Endothelial cell of umbilical vein (primary cell): ENCODE measurements around the gene SPIRE1. TPM values are rescaled to one million over a fixed set of nuclear protein-coding genes. Genes with fewer than 3 reads are reported as not detected.

ENCODE experiments used
- BruUV-seq: library from RNA; stranded (reverse); fragments of 400-500 nt; replicated peaks from 2 replicates; lab custom pipeline; 2021; lab: Mats Ljungman, UMichigan
- CTCF ChIA-PET: fragments of 300-600, 350-600 bp; sonication (Branson Sonifier 250); formaldehyde crosslinking; loops from one replicate; lab custom pipeline; 2021; ENCODE audit warnings: antibody characterized with exemption, inconsistent platforms; lab: Charles Lee
- POLR2A ChIA-PET: fragments of 300-600, 350-600 bp; sonication (Branson Sonifier 250); formaldehyde crosslinking; loops from one replicate; lab custom pipeline; 2021; ENCODE audit warnings: antibody characterized with exemption, inconsistent platforms; lab: Charles Lee
- DNase-seq: peaks from one replicate; pipeline ENCODE4 v3.0.0-alpha.2; 2011; ENCODE audit warnings: low read depth, low spot score
- FAIRE-seq: peaks from 2 replicates; lab custom pipeline; 2011; peaks lifted over from hg19 to GRCh38; lab: Jason Lieb, UNC
- H2AFZ ChIP-seq: 2 replicates; pipeline ENCODE4 v1.6.0; 2012; ENCODE audit warnings: low read depth, low read length, control low read depth, inconsistent platforms
- H3K27ac ChIP-seq: 2 replicates; pipeline ENCODE4 v1.5.1; 2011; ENCODE audit warnings: low read depth, mild to moderate bottlenecking, control low read depth, low read length, moderate library complexity; ENCODE audit not compliant: insufficient read depth
- H3K27me3 ChIP-seq, 2 experiments: 2 replicates each; pipeline versions ENCODE4 v1.6.0 to v1.6.1; 2011; ENCODE audit warnings: low read length in 2 of 2, mixed read lengths in 1 of 2; ENCODE audit not compliant: control insufficient read depth in 2 of 2, insufficient read depth in 2 of 2
- H3K36me3 ChIP-seq, 2 experiments: 2 replicates in 1 of 2; 3 replicates in 1 of 2; pipeline ENCODE4 v1.5.1; 2011; ENCODE audit warnings: low read length in 2 of 2, mild to moderate bottlenecking in 1 of 2, moderate library complexity in 1 of 2; ENCODE audit not compliant: control insufficient read depth in 2 of 2, insufficient read depth in 2 of 2; ENCODE audit errors: extremely low read depth in 1 of 2
- H3K4me1 ChIP-seq: 3 replicates; pipeline ENCODE4 v1.5.1; 2011; ENCODE audit warnings: mild to moderate bottlenecking, low read length; ENCODE audit not compliant: control insufficient read depth, insufficient read depth; ENCODE audit errors: extremely low read depth
- H3K4me2 ChIP-seq: 2 replicates; pipeline ENCODE4 v1.6.1; 2011; ENCODE audit warnings: low read length, control low read depth, mixed read lengths; ENCODE audit not compliant: insufficient read depth
- H3K4me3 ChIP-seq, 3 experiments: fragments of 200-600 bp in 1 of 3; sonication (generic), shearing (Covaris generic) in 1 of 3; replicated peaks in 1 of 3; 2 replicates each; pipeline ENCODE4 v1.5.1; 2011 to 2016; ENCODE audit warnings: control low read depth in 3 of 3, low read length in 3 of 3, mild to moderate bottlenecking in 2 of 3, inconsistent platforms in 1 of 3, low read depth in 1 of 3, moderate library complexity in 1 of 3; ENCODE audit not compliant: insufficient read depth in 1 of 3
- H3K79me2 ChIP-seq: 2 replicates; pipeline ENCODE4 v1.6.0; 2012; ENCODE audit warnings: low read length, inconsistent platforms; ENCODE audit not compliant: control insufficient read depth, insufficient read depth
- H3K9ac ChIP-seq: replicated peaks from 2 replicates; pipeline ENCODE3; 2011; ENCODE audit warnings: low read length, control low read depth; ENCODE audit not compliant: insufficient read depth; ENCODE audit errors: extremely low read depth
- H3K9me1 ChIP-seq: replicated peaks from 3 replicates; pipeline ENCODE4 v1.6.0; 2011; ENCODE audit warnings: mild to moderate bottlenecking, low read length; ENCODE audit not compliant: control insufficient read depth, insufficient read depth; ENCODE audit errors: extremely low read depth
- H3K9me3 ChIP-seq: replicated peaks from 2 replicates; pipeline ENCODE4 v1.5.1; 2012; ENCODE audit warnings: low read length, inconsistent platforms; ENCODE audit not compliant: control insufficient read depth, insufficient read depth
- H4K20me1 ChIP-seq: replicated peaks from 2 replicates; pipeline ENCODE3; 2011; ENCODE audit warnings: mild to moderate bottlenecking, low read length; ENCODE audit not compliant: control insufficient read depth, insufficient read depth; ENCODE audit errors: extremely low read depth
- CTCF ChIP-seq, 2 donors: IDR thresholded peaks; 1 replicate in 1 of 2; 2 replicates in 1 of 2; pipeline ENCODE4 v1.5.1; 2011; ENCODE audit warnings: low read length in 2 of 2, mild to moderate bottlenecking in 2 of 2, moderate library complexity in 2 of 2, control low read depth in 1 of 2, inconsistent platforms in 1 of 2, low read depth in 1 of 2; ENCODE audit not compliant: insufficient read depth in 1 of 2; ENCODE audit errors: extremely low read depth in 1 of 2
- EZH2 ChIP-seq: IDR thresholded peaks from 2 replicates; pipeline ENCODE4 v1.6.1; 2012; ENCODE audit warnings: borderline replicate concordance, low read depth, mild to moderate bottlenecking, moderate library complexity, low read length, inconsistent platforms; ENCODE audit not compliant: severe bottlenecking
- FOS ChIP-seq: IDR thresholded peaks from 2 replicates; pipeline ENCODE4 v1.6.1; 2011; ENCODE audit warnings: mild to moderate bottlenecking, low read length, moderate library complexity, borderline replicate concordance; ENCODE audit not compliant: insufficient read depth
- GATA2 ChIP-seq: IDR thresholded peaks from 2 replicates; pipeline ENCODE4 v1.7.0; 2011; ENCODE audit warnings: low read depth, mild to moderate bottlenecking, moderate library complexity, mixed read lengths, low read length; ENCODE audit not compliant: insufficient read length, insufficient read depth
- JUN ChIP-seq: IDR thresholded peaks from 2 replicates; pipeline ENCODE4 v1.6.1; 2011; ENCODE audit warnings: borderline replicate concordance, low read depth; ENCODE audit not compliant: insufficient read length, insufficient read depth
- MAX ChIP-seq: IDR thresholded peaks from 2 replicates; pipeline ENCODE4 v1.6.1; 2011; ENCODE audit not compliant: insufficient read depth, insufficient read length
- MYC ChIP-seq: IDR thresholded peaks from one replicate; pipeline ENCODE4 v1.6.1; 2011; ENCODE audit warnings: mild to moderate bottlenecking, low read depth, low read length
- POLR2A ChIP-seq: IDR thresholded peaks from 2 replicates; pipeline ENCODE4 v1.6.1; 2012; ENCODE audit warnings: low read depth, mild to moderate bottlenecking, control low read depth, low read length
- POLR2AphosphoS5 ChIP-seq: IDR thresholded peaks from 2 replicates; pipeline ENCODE4 v1.6.1; 2012; ENCODE audit warnings: low read depth, mild to moderate bottlenecking, control low read depth, low read length, moderate library complexity; ENCODE audit not compliant: insufficient read depth
- dilution Hi-C: fragments of 300-500 bp; cut with MboI; formaldehyde crosslinking; loops from one replicate; pipeline ENCODE4 v1.15.0; 2019; ENCODE audit warnings: low sequenced_read_pairs; ENCODE audit not compliant: extremely low pct_ligation_motif_present
- intact Hi-C: fragments of 100-400 bp; cut with micrococcal nuclease; formaldehyde crosslinking; loops from one replicate; pipeline ENCODE4 v1.10.0; 2022
- polyA plus RNA-seq, 4 experiments: library from polyadenylated mRNA; depleted of rRNA in 3 of 4; stranded (reverse) in 3 of 4; unstranded in 1 of 4; fragments of >200 nt; gene quantifications; 2 replicates each; pipeline versions ENCODE4 v1.2.1 to v1.2.3, GENCODE V29; 2011 to 2012; ENCODE audit warnings: missing spikeins in 1 of 4
- total RNA-seq: library from RNA; stranded (reverse); gene quantifications from 2 replicates; pipeline ENCODE4 v1.2.3, GENCODE V29; 2021

SPIRE1 gene
- total and polyA plus RNA-seq, 2 donors (not counting 3 experiments of a cell fraction or from before 2014, with no cell fraction given) = 13.1 to 44.0 TPM

GRCh38 chr18:12474146-12474545 is 183.8 kb downstream of the SPIRE1 start:
- no TSS peak for BruUV-seq
- no peak for FAIRE-seq

More at GRCh38 chr18:12474146-12474545, 183.8 kb downstream of the SPIRE1 start:
- H2AFZ ChIP-seq = no peak overlapping the region
- TF ChIP-seq EZH2 = no peak
- no peak for TF ChIP-seq FOS
- no peak for TF ChIP-seq CTCF (IDR thresholded peaks at IDR 0.05; ENCODE audit: extremely low read depth in 1 of 2, insufficient read depth in 1 of 2, low read depth in 1 of 2, low read length in 2 of 2)
- no peak for TF ChIP-seq JUN
- TF ChIP-seq POLR2A = no peak
- no peak for TF ChIP-seq MYC
- no peak for TF ChIP-seq MAX
- no peak for TF ChIP-seq GATA2
- TF ChIP-seq POLR2AphosphoS5 = no peak
- ChIA-PET CTCF (interaction anchor here (1.1 kb wide), 2 partner anchors 65 to 452 kb away, joined by 3 to 4 read pairs; no protein-coding TSS in a partner anchor), POLR2A (no interaction called here)
- H3K36me3 ChIP-seq = peaks cover 2 to 13% of the 10 kb centered on the region in 2 experiments
- H3K79me2 ChIP-seq = no peaks in the 10 kb centered on the region
- H3K4me1 ChIP-seq = no peaks in the 10 kb centered on the region
- no peaks in the 10 kb centered on the region for H3K9me3 ChIP-seq
- H3K27ac ChIP-seq = no peak overlapping the region
- H3K27me3 ChIP-seq = no peaks in the 10 kb centered on the region
- intact Hi-C loops (no loop called here), dilution Hi-C loops (no loop called here)
- H3K9me1 ChIP-seq = no peaks in the 10 kb centered on the region
- no peak overlapping the region for H3K4me2 ChIP-seq
- no peak overlapping the region for H3K9ac ChIP-seq
- DNase-seq = no peak
- H4K20me1 ChIP-seq = no peaks in the 10 kb centered on the region
- no peak overlapping the region for H3K4me3 ChIP-seq
